Measurements from ENCODE around the gene ESPN. TPM values are rescaled to one million over a fixed set of nuclear protein-coding genes. Genes with fewer than 3 reads are reported as not detected.

The ESPN gene
- total RNA-seq, 4 donors from 2014 or later = 14.5 to 22.2 (median 18.6) TPM

DNA sequence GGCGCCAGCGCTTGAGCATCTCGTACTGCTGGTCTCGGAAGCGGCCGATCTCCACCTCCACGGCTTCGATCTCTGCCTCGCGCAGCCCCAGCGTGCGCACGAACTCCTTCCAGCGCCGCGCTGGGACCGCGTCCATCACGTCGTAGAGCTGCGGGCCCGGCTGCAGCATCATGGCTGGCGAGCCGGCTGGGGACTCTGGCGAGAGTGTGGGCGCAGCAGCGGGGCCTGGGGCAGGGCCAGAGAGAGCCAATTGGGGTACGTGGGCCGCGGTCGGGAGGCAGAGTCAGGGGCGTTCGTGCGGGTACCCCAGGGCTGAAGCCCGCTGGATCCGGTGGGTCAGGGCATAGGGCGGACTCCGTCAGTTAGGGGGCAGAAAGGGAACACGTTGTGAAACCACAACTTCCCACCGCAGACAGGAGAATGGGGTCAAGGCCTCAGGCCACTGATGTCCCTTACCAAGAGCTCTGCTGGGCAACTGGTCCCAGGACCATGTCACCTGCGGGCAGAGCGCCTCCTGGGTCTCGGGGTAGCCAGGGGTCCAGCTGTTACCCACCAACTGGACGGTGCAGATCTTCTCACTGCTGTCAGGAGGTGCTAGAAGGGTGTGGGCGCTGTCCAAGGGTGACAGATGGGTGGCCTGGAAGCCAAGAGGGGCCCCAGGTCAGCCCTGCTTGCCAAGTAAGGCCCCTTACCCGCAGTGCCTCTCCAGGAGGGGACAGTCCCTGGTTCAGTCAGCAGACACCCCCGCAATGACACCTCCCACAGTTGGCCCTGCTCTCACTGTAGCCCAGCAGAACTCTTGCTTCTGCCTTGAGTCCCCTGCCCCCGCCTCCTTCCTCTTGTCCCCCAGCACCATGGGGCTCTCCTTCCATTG, 37.2 kb downstream of the ESPN start:
- intact Hi-C loops (cut with DNase I) = no loop called here
- peak overlapping the region in 2 of 4 donors; percentile 74 to 78 for H3K27ac ChIP-seq
- no peaks in the 10 kb centered on the region for H3K9me3 ChIP-seq
- no peak for DNase-seq
- no peak for TF ChIP-seq POLR2A (IDR thresholded peaks at IDR 0.05)
- TF ChIP-seq, protein P1, sequence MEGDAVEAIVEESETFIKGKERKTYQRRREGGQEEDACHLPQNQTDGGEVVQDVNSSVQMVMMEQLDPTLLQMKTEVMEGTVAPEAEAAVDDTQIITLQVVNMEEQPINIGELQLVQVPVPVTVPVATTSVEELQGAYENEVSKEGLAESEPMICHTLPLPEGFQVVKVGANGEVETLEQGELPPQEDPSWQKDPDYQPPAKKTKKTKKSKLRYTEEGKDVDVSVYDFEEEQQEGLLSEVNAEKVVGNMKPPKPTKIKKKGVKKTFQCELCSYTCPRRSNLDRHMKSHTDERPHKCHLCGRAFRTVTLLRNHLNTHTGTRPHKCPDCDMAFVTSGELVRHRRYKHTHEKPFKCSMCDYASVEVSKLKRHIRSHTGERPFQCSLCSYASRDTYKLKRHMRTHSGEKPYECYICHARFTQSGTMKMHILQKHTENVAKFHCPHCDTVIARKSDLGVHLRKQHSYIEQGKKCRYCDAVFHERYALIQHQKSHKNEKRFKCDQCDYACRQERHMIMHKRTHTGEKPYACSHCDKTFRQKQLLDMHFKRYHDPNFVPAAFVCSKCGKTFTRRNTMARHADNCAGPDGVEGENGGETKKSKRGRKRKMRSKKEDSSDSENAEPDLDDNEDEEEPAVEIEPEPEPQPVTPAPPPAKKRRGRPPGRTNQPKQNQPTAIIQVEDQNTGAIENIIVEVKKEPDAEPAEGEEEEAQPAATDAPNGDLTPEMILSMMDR (IDR thresholded peaks at IDR 0.05) = no peak
- 92% methylated on average over 21 of the region's 48 CpGs; no CpG with 5 or more reads in 1 of the 2 donors for WGBS, 2 donors
- peak overlapping the region in 2 of 4 donors; percentile 38 to 58 for H3K4me3 ChIP-seq
- peaks cover 0 to 57% (median 0%) of the 10 kb centered on the region in 4 donors for H3K27me3 ChIP-seq
- peaks cover 0 to 70% (median 10%) of the 10 kb centered on the region in 3 donors for H3K36me3 ChIP-seq
- peaks cover 0 to 22% (median 14%) of the 10 kb centered on the region in 3 donors for H3K4me1 ChIP-seq

DNA sequence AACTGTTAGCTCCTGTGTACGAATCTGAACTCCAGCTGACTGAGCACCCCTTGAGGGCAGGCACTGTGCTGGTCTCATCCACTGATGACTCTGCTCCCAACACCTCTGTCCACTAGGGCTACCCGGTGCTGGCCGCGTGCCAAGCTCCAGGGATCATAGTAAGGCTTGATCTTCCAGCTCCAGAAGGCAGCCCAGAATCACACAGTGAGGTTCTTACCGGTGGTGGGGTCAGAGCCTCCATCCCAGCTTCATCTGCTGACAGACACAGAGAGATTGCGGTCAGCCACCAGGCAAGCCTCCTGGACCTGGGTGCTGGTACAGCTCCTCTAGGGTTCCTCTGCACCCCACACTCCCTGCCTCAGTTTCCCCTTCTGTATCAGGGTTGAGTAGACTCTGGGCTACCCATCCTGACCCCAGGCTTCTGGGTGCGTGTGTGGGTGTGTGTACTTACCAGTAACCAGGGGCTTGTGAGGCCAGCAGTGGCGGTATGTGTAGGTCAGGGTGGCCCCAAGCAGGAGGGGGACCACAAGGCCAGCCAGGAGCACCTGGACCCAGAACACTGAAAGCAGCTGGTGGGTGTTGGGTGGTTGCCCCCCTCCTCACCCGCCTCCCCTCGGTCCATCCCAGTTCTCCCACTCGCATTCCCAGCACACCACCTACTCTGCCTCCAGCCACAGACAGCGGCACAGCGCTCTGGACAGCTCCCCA, 38.0 kb downstream of the ESPN start:
- 75 to 79% methylated on average over 1 to 8 of the region's 13 CpGs for WGBS, 2 donors
- peaks cover 5 to 78% (median 12%) of the 10 kb centered on the region in 3 donors for H3K36me3 ChIP-seq
- H3K27me3 ChIP-seq = peaks cover 0 to 52% (median 0%) of the 10 kb centered on the region in 4 donors
- DNase-seq = no peak
- no peaks in the 10 kb centered on the region for H3K9me3 ChIP-seq
- no peak overlapping the region for H3K27ac ChIP-seq
- peaks cover 0 to 22% (median 14%) of the 10 kb centered on the region in 3 donors for H3K4me1 ChIP-seq
- intact Hi-C loops (cut with DNase I) = no loop called here
- H3K4me3 ChIP-seq = no peak overlapping the region
- TF ChIP-seq POLR2A (IDR thresholded peaks at IDR 0.05) = no peak
- TF ChIP-seq, protein P1 (IDR thresholded peaks at IDR 0.05) = no peak

DNA sequence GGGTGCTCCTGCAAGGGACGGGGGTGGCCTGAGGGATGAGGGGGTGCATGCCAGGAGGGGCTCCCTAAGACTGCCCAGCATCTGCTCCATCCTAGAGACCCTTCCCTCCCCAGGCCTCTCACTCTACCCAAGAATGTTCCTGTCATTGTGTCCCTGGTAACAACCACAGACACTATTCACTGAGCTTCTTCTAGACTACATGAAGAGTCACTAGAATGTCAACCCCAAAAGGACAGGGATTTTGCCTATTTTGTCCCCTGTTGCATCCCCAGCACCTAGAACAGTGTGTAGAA, 38.5 kb downstream of the ESPN start:
- Histone ChIP-seq H3K4me1 (peaks cover 0 to 22% (median 14%) of the 10 kb centered on the region in 3 donors), H3K27ac (no peak overlapping the region), H3K36me3 (peaks cover 9 to 83% (median 17%) of the 10 kb centered on the region in 3 donors), H3K9me3 (no peaks in the 10 kb centered on the region), H3K4me3 (no peak overlapping the region), H3K27me3 (peaks cover 0 to 52% (median 0%) of the 10 kb centered on the region in 4 donors)
- intact Hi-C loops (cut with DNase I) = no loop called here
- 50 to 100% methylated on average over 1 of the region's 1 CpG for WGBS, 2 donors
- DNase-seq = no peak
- TF ChIP-seq, protein P1 (IDR thresholded peaks at IDR 0.05) = no peak
- TF ChIP-seq POLR2A (IDR thresholded peaks at IDR 0.05) = no peak

DNA sequence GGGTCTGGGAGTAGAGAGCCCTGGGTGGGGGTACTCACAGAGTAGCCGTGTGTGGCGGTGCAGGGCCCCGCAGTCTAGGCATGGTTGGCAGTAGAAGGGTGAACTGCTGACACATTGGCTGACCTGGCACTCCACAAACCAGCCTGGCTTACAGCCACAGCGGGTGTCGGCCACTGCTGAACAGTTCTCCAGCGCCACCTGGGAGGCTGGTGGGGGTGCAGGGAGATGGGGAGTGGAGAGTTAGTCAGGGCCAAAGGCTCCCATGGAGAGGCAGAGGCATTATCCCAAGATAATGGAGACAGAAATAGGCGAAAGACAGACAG, 39.9 kb downstream of the ESPN start:
- intact Hi-C loops (cut with DNase I) = no loop called here
- Histone ChIP-seq H3K9me3 (no peaks in the 10 kb centered on the region), H3K27me3 (peaks cover 0 to 52% (median 0%) of the 10 kb centered on the region in 4 donors)

More for the DNA sequence above, 39.9 kb downstream of the ESPN start:
- WGBS, 2 donors = 67 to 93% methylated on average over 1 to 7 of the region's 7 CpGs
- TF ChIP-seq, protein P1 (IDR thresholded peaks at IDR 0.05) = peak in 1 of 6 experiments; percentile 10
- no peak for TF ChIP-seq POLR2A (IDR thresholded peaks at IDR 0.05)
- Histone ChIP-seq H3K27ac (no peak overlapping the region), H3K4me3 (peak overlapping the region in 1 of 4 donors; percentile 26), H3K4me1 (peaks cover 0 to 22% (median 14%) of the 10 kb centered on the region in 3 donors), H3K36me3 (peaks cover 12 to 97% (median 30%) of the 10 kb centered on the region in 3 donors)
- DNase-seq = no peak

Measured in esophagus squamous epithelium (tissue), 5 donors.